ENCODE measurements around the gene VPS37C.
"Not testable (repeated sequence)": the region's sequence is repeated elsewhere in the genome, so short reads cannot be mapped to it uniquely, and the experiment has no call there.

Gene VPS37C

DNA sequence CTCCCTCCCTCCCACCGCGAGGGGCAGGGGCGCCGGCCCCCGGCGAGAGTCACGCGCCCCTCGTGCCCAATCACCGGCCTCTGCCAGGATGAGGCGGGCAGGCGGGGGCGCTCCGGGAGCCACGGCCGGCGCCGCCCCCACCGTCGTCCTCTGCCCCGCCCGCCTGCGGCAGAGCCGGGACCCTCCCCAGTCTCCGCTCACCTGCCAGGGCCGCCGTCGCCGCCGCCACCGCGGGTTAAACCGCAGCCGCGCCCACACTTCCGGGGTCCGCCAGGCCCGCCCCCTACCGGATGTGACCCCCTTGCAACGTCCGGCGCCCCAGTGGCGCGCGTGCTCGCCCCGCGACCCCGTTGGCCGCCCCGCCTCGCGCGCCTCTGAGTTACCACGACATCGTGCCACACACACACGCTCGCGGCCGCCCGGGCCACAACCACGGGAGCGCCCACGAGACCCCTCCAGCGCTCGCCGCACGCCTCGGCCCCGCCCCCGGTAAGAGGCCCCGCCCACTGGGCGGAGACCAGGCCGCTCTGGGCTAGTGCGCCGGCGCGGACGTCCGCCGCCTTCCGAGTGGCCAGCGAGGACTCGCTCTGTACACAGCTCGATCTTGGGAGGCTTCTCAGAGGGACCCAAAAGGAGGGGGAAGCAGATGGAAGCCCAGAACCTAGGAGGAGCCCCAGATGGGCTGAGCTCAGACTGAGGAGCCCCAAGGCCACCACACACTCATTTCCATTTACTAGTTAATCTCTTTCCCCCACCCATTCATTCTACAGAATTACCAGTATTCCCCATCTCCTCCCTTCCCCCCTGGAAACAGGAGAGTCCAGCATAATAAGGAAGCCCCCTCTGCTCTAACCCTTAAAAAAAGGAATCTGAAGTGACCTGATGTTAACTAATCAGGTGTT lies at the start of gene VPS37C:
TSS of gene VPS37C (minus strand) at position 237 of the 902 bp plus-strand sequence. CDS start 22,597 bp downstream, outside the sequence.
- peak; percentile 85 for DNase-seq

DNA sequence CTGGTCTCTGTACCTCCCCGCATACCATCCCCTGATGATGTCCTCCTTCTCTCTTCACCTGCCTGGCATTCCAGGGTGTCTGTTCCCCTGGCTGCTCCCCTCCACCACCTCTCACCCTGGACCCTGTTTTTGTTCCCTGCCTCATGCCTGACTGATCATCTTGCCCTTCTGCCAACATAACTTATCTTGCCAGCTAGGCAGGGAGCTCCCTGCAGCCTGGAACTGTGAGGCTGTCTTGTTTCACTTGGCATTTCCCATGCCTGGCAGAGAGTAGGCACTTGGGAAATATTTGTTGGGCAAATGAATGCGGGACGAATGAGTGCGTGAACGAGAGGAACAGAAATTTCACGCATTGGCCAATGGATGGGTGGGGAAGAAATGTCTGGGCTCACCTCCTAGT lies 49.4 kb upstream of the VPS37C start:
- DNase-seq, result not testable (repeated sequence)

DNA sequence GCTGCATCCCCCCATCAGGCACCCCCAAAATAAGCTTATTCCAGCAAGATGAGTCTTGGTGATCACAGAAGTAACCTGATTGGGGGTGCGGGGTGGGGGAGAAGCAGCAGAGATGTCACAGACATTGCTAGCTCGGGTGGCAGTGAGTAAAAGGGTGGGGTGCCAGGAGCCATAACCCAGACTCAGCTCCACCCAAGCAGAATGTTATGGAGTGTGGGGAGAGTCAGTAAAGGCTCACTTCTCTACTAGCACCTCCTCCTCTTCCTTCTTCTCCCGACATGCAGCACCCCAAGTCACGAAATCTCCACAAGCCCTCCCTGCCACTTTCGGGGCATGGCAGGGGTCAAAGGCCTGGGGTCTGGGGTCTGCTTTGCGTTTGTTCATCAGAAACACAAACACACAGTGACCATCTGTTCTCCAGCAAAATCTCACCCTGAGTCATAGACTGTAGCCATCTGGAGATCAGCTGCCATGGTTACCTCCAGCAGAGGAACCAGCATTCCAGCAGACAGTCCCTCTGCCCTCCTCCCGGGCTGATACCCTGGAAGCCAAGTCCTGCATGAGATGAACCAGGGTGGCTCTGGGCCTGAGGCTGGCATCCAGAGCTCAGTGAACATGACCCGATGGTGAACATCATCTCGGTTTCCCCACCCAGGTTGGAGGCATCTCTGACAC lies 46.5 kb upstream of the VPS37C start:
- DNase-seq, result not testable (repeated sequence)

DNA sequence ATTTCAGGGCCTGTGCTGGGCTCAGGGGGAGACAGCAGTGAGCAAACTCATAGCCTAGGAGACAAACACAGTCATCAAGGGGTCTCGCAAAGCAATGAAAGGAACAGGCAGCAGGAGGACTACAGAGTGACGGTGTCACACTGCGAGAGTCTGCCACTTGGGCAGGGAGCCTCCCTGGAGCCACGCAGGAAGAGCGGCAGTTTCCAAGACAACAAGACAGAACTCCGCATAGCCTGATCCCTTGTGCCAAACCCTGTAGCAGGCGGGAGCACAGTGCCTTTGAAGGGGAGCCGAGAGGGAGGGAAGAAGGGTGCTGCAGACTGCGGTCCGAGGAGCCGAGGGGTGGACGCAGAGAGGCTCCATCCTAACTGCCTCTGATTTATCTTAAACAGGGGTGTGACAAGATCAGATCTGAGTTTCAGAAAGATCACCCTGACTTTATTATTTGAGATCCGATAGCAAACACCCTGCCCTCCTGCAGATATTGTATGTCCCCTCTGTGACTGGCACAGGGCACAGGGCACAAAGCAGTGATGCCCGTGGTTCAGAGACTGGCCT lies 43.4 kb upstream of the VPS37C start:
- DNase-seq, result not testable (repeated sequence)

DNA sequence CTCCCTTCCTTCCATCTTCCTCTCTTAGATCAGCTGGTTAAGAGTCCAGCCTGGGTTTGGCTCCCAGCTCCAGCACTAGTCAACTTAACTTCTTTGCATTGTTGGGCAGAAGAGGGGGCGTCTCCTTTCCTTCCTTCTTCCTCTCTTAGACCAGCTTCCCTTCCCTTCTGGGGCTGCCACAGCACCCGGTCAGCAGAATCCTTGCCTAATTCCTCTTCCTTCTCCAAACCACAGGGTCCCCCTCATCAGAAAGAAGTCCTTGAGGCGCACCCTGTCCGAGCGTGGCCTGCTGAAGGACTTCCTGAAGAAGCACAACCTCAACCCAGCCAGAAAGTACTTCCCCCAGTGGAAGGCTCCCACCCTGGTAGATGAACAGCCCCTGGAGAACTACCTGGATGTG lies 42.6 kb upstream of the VPS37C start:
- DNase-seq, result not testable (repeated sequence)

DNA sequence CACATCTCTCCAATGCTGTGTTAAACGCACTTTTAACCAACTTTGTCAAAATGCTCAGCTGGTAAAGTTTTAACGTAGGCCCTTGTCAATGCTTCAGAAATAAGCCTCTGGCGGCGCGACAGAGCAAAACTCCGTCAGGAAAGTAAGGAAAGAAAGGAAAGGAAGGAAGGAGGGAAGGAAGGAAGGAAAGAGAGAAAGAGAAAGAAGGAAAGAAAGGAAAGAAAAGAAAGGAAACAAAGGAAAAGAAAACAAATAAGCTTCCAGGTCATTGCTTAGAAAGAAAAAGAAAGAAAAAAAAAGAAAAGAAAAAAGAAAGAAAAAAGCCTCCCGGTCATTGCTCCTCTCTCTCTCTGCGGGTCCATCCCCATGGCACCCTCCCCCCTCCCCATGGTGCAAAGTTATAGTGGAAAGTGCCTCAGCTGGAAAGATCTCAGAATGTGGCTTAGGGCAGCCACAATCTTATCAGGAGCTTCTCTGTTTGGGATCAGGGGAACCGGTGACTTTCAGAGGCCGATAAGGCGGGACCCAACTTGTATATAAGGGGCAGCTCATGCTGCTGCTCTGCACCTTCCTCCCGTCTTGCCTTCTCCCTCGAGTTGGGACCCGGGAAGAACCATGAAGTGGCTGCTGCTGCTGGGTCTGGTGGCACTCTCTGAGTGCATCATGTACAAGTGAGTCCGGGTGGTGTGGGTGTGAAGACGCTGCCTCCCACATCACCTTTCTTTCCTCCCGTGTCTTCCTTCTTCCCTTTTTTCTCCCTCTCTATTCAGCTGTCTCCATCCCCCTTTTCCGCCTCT lies 41.9 kb upstream of the VPS37C start, which contains the start of gene PGA3:
TSS of gene PGA3 (plus strand) at position 566 of the 797 bp plus-strand sequence. CDS start at position 616, 50 bp downstream.
- not testable (repeated sequence) for DNase-seq

DNA sequence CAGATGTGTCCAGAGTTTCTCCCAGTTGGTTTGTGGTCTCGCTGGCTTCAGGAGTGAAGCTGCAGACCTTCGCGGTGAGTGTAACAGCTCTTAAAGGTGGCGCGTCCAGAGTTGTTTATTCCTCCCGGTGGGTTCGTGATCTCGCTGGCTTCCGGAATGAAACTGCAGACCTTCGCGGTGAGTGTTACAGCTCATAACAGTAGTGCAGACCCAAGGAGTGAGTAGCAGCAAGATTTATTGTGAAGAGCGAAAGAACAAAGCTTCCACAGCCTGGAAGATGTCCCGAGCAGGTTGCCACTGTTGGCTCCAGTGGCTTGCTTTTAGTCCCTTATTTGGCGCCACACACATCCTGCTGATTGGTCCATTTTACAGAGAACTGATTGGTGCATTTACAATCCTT lies 40.2 kb upstream of the VPS37C start:
- DNase-seq, result no peak

DNA sequence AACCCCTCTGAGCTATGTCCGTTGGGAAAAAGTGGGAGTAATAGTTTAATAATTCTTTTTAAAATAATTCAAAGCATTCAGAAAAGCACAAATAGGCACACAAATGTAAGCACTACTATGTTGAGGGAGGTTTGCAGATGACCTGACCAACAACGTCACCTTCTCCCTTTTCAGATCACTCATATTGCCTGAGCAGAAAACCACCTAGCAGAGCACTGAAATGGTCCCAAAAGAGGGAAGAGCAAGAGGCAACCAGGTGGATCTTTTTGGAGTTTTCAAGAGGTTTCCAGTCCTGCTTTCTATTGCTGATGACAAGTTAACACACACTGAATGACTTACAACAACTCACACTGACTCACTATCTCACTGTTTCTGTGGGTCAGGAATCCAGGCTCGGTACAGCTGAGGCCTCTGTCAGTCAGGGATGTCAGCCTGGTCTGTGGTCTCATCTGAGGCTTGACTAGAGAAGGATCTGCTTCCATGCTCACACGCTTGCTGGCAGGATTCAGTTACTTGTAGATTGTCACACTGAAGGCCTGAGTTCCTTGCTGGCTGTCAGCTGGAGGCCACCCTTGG lies 37.8 kb upstream of the VPS37C start:
- DNase-seq, result no peak

DNA sequence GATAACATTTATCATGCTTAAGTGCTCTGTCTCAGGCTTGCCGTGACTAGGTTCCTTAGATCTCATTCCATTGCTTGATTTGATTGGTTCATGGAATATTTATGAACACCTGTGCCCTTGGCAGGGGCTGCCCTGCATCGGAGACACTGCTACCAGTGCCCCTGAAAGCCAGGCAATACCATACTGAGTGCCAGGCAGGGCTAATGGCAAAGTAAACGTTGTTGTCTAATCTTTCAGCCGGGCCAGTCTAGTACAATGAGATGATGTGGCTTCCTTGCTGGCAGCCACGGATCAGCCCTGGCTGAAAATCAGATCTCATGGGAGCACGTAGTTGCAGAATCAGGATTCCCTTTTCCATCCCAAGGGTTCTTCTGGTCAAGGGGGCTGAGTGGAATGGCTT lies 37.1 kb upstream of the VPS37C start:
- DNase-seq, result no peak

DNA sequence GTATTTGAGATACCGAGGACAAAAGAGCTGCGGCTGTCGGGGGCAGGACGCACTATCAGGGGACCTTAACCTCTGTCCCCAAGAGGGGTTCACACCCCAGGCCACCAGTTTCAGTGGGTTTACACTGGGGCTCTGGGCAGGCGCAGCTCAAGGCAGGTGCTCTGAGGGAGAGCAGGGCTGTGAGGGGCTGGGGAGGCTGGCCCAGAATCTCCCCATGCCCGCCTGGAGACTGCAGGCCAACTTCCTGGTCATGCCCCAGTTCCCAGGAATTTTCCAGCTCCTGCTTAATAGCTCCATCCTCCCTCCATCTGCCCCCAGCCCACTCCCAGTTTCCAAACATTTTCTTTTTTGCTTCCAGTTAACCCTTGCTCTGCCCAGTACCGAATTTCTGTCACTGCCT lies 34.5 kb upstream of the VPS37C start:
- no peak for DNase-seq

DNA sequence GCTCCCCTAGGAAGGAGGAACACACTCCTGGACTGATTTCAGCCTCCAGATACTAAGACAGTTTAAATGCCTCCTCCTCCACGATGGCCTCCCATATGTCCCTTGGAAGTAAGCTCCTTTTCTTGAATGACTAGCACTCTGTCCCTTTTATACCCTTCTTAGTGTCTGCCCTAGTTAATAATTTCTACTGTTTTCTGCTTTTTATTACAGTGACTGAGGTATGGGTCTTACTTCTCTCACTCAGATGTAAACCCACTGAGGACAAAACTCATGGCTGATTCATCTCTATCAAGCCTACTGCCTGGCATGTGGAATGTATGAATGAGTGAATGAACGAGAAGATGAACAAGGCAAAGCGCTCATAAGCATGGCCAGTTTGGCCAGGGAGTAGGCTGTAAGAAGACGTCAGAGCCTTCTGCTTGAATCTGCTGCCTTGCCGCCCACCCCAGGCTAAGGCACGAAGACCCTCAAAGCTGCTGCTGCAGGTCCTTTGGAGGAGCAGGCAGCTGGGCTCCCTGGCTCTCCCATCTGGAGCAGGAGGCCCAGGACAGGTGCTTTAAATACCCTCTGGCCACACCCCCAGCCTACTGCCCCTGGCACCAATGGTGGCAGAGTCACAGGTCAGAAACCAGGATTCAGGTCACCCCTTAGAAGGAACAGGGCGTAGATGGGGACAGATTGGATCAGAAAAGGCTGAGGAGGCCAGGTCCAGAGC lies 33.9 kb upstream of the VPS37C start:
- DNase-seq, result no peak

DNA sequence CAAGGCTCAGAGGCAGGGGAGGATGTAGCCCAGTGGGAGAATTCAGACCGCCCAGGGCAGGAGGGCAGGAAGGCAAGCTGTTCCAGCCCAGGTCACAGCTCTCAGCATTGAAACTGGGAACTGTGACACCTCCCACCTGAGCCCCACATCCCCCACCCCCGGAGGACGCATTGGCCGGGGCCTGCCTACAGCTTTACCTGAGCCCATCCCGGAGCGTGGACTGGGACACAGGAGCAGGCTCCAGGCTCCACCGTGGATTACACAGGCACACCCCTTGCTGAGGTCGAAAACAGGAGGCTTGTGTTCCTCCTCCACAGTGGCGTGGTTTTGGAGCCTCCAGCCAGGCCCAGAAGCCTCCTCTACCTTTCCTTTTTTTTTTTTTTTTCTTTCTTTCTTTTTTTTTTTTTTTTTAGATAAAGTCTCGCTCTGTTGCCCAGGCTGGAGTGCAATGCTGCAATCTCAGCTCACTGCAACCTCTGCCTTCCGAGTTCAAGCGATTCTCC lies 33.0 kb upstream of the VPS37C start:
- DNase-seq, result no peak

DNA sequence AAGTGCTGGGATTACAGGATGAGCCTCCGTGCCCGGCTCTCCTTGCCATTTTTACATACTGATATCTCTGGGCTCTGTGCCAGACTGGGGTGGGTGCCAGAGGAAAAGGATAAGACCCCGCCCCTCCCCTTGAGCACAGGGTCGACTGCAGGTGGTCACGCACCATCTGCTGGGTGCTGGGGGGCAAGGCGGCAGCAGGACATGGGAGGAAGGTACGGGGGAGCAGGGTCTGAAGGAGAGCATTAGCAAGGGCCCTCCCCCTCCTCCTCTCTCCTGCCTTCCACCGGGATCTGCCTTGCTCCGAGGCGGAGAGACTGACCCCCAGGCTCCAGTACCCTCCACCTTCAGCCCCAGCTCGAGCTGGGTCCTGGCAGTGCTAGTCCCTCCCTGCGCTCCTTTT lies 32.4 kb upstream of the VPS37C start:
- DNase-seq, result no peak

DNA sequence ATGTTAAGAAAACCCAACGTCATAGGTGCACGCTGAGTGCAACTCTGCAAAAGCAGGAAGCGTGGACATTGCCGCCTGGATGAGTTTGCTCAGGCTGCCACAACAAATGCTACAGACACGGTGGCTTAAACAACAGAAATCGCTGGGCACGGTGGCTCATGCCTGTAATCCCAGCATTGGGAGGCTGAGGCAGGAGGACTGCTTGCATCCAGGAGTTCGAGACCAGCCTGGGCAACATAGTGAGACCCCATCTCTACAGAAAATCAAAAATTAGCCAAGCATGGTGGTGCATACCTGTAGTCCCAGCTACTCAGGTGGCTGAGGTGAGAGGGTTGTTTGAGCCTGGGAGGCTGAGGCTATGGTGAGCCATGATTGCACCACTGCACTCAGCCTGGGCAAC lies 28.7 kb upstream of the VPS37C start:
- DNase-seq, result no peak

DNA sequence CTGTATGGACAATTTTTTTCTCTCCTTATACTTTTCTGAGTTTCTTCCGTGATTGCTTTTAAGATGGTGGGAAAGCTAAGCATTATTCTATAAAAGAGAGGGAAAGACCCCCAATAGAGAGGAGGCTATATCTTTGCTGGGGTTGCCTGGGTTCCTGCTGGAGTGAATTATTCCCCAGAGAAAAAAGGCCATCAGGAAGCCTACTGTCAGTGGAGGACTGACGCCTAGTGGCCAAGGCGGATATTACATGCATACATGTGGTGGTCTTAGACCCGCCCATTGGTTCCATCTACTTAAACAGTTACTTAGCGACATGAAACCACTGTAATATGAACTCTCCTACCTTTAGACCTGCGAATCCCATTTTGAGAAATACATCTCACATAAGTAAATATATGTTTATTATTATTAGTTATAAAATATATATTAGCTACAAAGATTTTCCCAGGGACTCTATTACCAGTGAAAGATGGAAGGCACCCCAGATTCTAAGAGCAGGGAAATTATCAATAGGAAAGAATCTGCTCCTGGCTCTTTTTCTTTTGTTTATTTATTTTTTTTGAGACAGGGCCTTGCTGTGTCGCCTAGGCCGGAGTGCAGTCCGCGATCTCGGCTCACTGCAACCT lies 26.4 kb upstream of the VPS37C start:
- peak; percentile 6 for DNase-seq

DNA sequence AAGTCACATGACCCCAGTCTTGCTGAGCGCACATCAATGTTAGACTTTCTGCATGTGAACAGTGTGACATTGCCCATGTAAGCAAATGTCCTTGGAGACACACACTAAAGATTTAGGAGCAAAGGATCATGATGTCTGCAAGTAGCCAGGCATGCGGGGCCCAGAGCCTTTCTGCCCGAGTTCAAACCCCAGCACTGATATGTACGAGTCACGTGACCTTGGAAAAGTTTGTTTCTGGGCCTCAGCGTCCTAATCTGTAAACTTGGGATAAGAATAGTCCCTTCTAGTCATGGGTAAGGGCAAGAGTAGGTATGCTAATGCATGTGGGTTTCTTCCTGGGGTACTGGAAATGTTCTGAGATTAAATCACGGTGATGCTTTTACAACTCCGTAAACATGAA lies 25.3 kb upstream of the VPS37C start:
- no peak for DNase-seq

DNA sequence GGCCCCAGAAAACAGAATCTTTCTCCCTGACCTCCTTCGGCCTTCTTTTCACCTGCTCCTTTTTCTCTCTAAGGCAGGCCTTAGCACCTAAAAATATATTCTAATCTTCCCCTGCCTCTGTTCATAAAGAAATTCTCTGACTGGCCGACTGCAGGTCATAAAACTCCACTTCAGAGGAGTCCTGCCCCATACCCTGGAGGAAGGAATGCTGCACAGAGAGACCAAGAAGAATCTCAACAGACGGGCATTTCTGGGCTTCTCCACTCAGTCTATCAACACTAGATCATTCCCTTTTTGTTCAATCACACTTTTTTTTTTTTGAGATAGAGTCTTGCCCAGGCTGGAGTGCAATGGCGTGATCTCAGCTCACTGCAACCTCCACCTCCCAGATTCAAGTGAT lies 22.4 kb upstream of the VPS37C start:
- DNase-seq, result no peak

DNA sequence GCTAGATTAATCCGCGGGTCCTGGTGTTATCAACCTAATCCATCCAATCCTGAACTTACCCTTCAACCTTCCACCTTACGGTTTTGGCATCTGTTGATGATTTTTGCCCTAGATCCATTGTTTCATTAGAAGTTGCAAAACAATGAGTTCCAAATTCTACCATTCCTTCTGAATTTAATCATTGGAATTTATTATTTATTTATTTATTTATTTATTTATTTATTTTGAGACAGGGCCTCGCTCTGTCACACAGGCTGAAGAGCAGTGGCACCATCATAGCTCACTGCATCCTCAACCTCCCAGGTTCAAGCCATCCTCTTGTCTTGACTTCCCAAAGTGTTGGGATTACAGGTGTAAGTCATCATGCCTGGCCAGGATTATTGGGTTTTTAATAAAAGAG lies 20.3 kb upstream of the VPS37C start:
- no peak for DNase-seq

DNA sequence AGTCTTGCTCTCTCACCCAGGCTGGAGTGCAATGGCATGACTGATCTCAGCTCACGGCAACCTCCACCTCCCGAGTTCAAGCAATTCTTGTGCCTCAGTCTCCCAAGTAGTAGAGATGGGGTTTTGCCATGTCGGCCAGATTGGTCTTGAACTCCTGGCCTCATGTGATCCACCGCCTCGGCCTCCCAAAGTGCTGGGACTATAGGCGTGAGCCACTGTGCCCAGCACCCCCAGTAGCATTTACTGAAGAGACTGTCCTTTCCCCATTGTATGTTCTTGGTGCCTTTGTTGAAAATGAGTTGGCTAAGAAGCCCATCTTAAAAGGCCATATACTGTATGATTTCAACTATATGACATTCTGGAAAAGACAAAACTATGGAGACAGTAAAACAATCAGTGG lies 19.0 kb upstream of the VPS37C start:
- DNase-seq, result not testable (repeated sequence)

DNA sequence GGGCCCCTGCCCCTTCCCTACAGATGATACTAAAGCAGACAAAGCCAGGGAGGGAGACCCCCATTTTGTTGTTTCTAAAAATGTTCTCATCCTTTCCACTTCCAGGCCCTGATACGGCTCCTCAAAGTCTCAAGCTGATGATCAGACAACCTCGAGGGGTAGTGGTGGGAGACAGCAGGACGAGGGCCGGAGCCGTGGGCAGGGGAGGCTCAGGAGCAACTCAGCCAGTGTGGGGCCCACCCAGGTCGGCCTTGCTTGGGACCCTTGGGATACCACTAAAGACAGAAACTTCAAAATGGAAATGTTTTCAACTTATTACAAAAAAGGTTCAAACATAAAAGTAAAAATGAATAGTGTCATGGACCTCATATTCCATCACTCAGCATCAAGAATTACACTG lies 15.2 kb upstream of the VPS37C start:
- DNase-seq, result no peak

DNA sequence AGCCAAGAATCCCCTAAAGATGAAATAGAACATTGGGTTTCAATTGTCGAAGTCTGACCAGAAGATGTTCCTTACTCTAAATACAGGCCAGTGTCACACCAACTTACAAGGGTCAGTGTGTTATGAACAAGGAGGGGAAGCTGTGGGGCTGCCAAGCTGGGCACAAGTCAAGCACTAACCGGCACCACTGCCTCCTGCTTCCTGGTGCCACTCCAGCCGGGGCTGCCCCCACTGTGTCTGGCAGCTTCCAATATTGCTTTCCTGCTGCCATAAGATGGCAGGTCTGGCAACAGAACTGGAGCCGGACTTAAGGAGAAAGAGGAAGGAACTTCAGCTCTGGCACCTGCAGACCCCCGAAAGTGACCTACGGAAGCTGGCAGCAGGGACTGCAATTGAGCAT lies 13.7 kb upstream of the VPS37C start:
- DNase-seq, result no peak
